ENCODE measurements around the gene TMEM132A. TPM values are rescaled to one million over a fixed set of nuclear protein-coding genes. Genes with fewer than 3 reads are reported as not detected.
A peak's percentile ranks its signal among the peaks of the same experiment; 100 is the strongest.

The TMEM132A gene
- total RNA-seq, 6 experiments from 2014 or later: 0.76 to 4.2 (median 1.7) TPM

DNA sequence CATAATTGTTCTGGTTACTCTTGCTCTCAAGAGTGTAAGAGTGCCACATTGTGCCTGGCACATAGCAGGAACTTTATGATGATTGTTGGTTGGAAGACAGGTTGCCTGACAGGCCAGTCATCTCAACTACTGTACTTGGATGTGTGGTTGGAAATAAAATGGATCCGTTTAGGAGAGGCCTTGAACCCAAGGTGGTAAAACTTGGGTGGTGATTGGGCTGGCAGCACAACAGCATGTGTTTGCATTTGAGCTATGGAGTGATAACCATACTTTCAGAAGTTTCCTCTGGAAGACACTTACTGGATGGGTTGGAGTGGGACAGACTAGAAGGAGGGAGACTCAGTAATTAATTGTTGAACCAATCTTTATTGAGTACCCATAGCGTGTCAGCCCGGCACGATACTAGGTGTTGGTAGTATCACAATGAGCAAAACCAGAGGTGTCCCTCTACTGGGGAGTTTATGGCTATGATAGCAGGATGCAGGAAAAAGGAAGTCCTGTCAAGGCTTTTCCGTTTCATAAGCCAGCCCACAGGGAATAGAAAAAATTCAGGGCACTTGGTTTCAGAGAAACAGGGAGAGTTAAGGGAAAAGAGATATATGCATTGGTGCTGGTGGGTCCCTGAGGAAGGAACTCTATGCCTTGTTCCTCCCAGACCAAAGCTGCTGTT is 13.4 kb upstream of the TMEM132A start:
- Histone ChIP-seq H3K9me3 (no peaks in the 10 kb centered on the region), H3K4me3 (no peak overlapping the region), H3K27ac (peak overlapping the region in 1 of 3 donors; percentile 5), H3K4me1 (peaks cover 0 to 12% (median 2%) of the 10 kb centered on the region in 4 donors), H3K27me3 (no peaks in the 10 kb centered on the region), H3K36me3 (no peaks in the 10 kb centered on the region)
- no peak for TF ChIP-seq POLR2A (IDR thresholded peaks at IDR 0.05)
- TF ChIP-seq, protein P1, sequence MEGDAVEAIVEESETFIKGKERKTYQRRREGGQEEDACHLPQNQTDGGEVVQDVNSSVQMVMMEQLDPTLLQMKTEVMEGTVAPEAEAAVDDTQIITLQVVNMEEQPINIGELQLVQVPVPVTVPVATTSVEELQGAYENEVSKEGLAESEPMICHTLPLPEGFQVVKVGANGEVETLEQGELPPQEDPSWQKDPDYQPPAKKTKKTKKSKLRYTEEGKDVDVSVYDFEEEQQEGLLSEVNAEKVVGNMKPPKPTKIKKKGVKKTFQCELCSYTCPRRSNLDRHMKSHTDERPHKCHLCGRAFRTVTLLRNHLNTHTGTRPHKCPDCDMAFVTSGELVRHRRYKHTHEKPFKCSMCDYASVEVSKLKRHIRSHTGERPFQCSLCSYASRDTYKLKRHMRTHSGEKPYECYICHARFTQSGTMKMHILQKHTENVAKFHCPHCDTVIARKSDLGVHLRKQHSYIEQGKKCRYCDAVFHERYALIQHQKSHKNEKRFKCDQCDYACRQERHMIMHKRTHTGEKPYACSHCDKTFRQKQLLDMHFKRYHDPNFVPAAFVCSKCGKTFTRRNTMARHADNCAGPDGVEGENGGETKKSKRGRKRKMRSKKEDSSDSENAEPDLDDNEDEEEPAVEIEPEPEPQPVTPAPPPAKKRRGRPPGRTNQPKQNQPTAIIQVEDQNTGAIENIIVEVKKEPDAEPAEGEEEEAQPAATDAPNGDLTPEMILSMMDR (IDR thresholded peaks at IDR 0.05): peak in 1 of 4 donors; percentile 11
- DNase-seq (no peak), ATAC-seq (no peak)
- intact Hi-C loops (cut with DNase I): no loop called here
- WGBS (ENCODE audit: insufficient coverage, low coverage, low lambda C conversion rate, missing lambda C conversion rate): 54% methylated on average over 5 of the region's 5 CpGs

DNA sequence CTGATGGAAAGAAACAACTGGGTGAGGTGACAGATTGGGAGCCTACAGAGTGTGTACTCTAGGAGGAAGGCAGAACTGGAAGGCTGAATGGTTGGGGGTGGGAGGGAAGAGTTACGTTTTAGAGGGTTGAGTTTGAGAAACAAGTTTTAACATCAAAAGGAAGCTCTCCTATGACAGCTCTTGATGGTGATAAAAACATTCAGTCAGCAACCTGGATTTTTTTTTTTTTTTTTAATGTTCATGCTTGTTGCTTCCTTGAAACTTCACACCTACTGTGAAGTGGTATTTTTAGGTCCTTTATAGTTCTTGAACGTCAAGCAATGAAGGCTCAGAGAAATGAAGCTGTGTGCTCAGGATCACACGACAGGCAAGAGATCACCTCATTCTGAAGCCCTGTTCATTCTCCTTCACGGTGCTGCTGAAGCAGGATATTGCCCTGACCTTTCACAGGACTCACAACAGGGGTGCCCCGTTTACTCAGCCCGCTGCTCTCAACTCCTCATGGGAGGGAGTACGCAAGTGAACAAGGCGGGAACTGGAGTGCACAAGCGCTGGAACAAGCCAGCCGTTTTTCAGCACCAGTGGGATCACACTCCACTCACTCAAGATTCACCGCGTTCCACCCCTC is 11.9 kb upstream of the TMEM132A start:
- Histone ChIP-seq H3K36me3 (no peaks in the 10 kb centered on the region), H3K27me3 (no peaks in the 10 kb centered on the region), H3K4me1 (peaks cover 0 to 12% (median 0%) of the 10 kb centered on the region in 4 donors), H3K27ac (no peak overlapping the region), H3K9me3 (no peaks in the 10 kb centered on the region), H3K4me3 (no peak overlapping the region)
- DNase-seq: no peak
- no peak for ATAC-seq
- 49% methylated on average over 4 of the region's 12 CpGs for WGBS (ENCODE audit: insufficient coverage, low coverage, low lambda C conversion rate, missing lambda C conversion rate)
- TF ChIP-seq POLR2A (IDR thresholded peaks at IDR 0.05): no peak
- TF ChIP-seq, protein P1 (IDR thresholded peaks at IDR 0.05): no peak
- intact Hi-C loops (cut with DNase I): no loop called here

DNA sequence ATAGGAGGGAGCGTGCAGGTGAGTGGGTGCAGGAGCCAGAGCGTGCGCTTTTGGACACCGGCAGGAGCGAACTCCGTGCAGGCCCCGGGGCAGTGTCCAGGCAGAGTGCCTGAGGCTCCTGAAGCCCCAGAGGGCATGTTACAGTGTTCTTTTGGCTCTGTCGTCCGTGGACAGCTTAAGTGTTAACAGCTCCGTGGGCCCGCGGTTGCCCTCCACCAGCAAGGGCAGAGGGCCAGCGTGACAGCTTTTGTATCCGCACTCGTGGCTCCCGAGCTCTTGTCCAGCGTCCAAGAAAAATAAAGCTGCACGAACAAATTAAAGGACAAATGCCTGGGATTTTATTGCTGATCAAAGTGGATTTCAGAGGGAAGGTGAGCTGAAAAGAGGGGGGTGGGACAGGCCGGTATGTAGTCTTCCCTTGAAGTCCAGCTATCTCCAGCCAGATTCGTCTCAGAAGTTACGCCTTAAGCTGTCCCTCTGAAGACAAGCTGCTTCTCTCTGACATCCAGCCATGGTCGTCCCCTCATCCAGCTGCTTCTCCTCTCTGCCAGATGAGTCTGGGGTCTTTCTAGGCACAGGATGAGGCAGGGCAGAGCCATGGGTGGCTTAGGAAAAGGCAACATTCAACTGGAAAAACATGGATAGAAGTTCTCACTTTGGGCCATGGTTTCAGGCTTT is 11.3 kb upstream of the TMEM132A start:
- Histone ChIP-seq H3K27ac (peak overlapping the region; percentile 78 to 89 (median 79)), H3K27me3 (no peaks in the 10 kb centered on the region), H3K36me3 (no peaks in the 10 kb centered on the region), H3K4me1 (peaks cover 0 to 12% (median 0%) of the 10 kb centered on the region in 4 donors), H3K4me3 (peak overlapping the region in 2 of 3 donors; percentile 86 to 93), H3K9me3 (no peaks in the 10 kb centered on the region)
- ATAC-seq (no peak), DNase-seq (no peak)
- TF ChIP-seq, protein P1 (IDR thresholded peaks at IDR 0.05): no peak
- no peak for TF ChIP-seq POLR2A (IDR thresholded peaks at IDR 0.05)
- intact Hi-C loops (cut with DNase I): no loop called here
- 48% methylated on average over 13 of the region's 22 CpGs for WGBS (ENCODE audit: insufficient coverage, low coverage, low lambda C conversion rate, missing lambda C conversion rate)

DNA sequence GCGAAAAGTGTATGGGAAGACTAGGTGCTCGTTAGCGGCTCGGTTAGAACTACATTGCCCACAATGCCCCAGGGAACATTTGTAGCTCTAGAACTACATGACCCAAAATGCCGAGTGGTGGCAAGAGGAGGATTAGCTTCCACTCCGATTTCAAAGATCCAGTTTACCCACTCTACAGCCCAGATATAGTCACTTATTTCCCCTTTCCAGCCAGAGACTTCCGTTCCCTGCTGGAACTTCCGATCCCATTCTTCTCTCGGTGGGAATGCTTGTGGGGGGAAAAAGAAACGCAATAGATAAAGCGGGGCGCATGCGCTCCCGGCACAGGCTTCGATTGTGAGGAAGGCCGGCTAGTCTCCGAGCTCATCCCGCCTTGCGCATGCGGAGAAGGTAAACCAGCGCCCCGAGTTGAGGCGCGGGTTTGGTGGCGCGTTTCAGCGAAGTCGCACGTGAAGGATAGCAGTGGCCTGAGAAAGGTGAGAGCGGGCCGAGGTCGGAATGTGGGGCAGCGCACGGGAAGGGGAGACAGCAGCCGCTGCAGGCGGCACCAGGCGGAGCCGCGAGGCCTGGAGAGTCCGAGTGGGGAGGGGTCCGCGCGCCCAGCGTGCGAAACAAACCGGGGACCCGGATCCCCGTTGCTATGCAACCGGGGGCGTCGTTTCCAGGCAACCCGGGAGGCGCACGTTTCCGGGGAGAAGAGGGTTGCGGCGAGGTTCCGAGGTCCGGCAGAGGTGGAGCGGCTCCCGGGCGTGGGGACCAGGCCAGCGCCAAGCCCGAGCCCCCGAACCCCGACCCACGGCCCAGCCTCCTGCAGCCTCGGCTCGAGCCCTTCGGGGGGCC is 10.2 kb upstream of the TMEM132A start, which contains the start of gene TMEM109:
Gene TMEM109, plus strand, starts transcription at position 366 of the 840 bp plus-strand sequence. CDS start 5,536 bp downstream, outside the sequence.
- DNase-seq (peak; percentile 91 to 92 (median 92)), ATAC-seq (peak; percentile 84 to 90 (median 88))
- WGBS (ENCODE audit: insufficient coverage, low coverage, low lambda C conversion rate, missing lambda C conversion rate): 0% methylated on average over 48 of the region's 70 CpGs
- intact Hi-C loops (cut with DNase I): no loop called here
- H3K9me3 ChIP-seq: no peaks in the 10 kb centered on the region
- H3K4me3 ChIP-seq: peak within 1 kb of the TSS; percentile 84 to 93 (median 86)
- no peaks in the 10 kb centered on the region for H3K27me3 ChIP-seq
- TF ChIP-seq POLR2A (IDR thresholded peaks at IDR 0.05): peak; percentile 45
- TF ChIP-seq, protein P1 (IDR thresholded peaks at IDR 0.05): peak in 1 of 4 donors; percentile 9
- H3K36me3 ChIP-seq: no peaks in the 10 kb centered on the region
- peak within 1 kb of the TSS; percentile 78 to 89 (median 79) for H3K27ac ChIP-seq
- H3K4me1 ChIP-seq: peaks cover 0 to 12% (median 0%) of the 10 kb centered on the region in 4 donors
